A204.1 (cell line): ENCODE results near the gene DDR2.
"Not testable (repeated sequence)": the region's sequence is repeated elsewhere in the genome, so short reads cannot be mapped to it uniquely, and the experiment has no call there.

Experiments used
- FAIRE-seq: peaks from 2 replicates; lab custom pipeline; 2012; peaks lifted over from hg19 to GRCh38; lab: Jason Lieb, UNC

The DDR2 gene

DNA sequence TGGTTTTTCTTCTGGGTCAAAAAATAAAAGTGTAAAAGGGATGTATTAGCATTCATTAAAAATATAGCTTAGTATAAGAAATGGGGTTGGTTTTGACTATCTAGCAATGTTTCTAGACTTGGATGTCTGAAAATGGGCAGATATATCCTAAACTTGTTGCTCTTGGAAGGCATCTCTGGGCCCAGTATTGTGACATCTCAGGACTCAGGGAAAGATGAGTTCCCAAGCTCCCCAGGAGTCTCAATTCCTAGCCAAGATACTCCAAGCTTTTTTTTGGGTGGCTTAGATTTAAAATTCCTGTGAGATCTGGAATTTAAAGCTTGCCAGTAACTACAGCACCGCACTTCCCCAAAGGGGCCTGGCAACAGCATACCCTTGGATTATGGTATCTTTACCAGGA lies 146.8 kb downstream of the DDR2 start:
- FAIRE-seq: no peak

DNA sequence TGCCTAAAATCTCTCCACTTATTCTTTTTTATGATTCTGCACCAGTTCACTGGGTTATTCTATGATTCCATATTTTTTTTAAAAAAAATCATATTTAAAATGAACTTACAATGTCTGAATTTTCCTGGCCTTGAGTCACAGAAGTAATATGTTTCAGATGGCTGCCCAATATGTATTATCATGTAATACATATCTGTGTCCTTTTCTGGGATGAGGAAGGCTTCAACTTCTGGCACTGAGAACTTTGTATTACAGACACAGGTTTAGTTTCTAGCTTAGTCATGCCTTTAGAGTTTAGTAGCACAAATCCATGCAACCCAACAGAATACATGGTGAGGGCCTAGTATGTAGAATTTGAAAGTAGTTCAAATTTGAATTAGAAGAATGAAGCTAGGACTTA lies 150.4 kb downstream of the DDR2 start:
- FAIRE-seq: no peak

DNA sequence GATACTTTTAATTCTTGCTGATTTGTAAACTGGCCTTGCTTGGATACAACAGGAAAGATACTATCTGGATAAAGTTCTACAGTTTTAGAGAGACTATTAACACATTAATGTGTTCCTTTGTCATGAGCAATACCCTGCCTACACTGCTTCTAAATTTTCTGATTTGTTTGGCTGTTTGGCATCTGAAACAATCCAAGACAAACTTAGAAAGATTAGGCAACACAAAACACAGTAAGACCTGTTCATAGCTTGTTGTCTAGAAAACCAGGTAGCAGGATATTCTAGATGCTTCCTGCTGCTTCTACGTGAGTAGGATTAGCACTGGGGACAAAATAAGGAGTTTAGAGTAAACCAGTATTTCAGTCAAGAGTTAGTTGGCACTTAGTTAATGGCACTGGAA lies 152.7 kb downstream of the DDR2 start:
- FAIRE-seq: not testable (repeated sequence)

DNA sequence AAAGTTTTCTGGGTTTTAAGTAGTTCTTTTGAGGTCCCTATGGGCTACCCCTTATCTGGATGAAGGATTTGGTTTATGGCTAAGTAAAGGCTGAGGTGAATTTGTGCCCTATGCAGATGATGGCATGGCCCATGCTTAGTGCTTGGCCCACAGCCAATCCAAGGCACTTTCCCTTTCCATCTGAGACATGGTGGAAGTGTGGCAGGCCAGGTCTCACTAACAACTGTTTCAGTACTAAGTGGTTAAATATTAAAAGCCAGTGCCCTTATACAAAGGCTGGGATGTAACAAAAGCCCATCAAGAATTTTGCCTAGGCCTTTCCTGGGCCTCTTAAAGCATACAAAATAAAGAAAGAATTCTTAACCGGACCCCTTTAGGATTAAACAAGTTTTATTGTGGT lies 156.5 kb downstream of the DDR2 start:
- not testable (repeated sequence) for FAIRE-seq

DNA sequence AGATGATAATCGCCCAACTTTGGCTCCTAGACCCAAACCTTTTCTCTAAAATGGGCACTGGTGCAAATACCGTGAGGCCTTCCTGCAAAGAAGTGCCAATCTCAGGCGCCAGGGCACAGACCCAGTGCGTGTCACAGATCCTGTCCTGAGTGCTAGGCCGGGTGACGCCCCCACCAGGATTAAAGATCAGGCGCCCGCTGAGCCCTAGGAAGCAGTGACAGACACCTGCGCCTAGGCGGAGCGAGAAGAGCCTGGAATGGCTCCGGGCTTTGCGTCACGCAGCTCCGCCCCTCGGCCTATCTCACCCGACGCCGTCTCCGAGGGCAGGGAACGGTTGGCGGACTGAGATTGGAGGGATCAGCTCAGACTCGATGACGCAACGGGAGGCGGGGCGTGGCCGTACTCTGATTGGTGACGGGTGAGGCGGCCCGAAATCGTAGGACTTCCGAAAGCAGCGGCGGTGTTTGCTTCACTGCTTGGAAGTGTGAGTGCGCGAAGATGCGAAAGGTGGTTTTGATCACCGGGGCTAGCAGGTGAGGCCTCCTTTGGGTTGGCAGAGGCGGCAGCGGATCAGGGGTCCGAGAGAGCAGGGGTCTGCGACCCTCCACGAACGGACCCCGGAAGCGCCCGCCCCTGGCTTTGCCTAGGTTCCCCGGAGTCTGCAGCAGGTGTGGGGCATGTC lies 158.2 kb downstream of the DDR2 start, which contains the start of gene HSD17B7:
Gene HSD17B7 (plus strand): TSS at position 400 of the 682 bp plus-strand sequence. CDS start 99 bp downstream, at position 499.
- FAIRE-seq: peak; percentile 94

DNA sequence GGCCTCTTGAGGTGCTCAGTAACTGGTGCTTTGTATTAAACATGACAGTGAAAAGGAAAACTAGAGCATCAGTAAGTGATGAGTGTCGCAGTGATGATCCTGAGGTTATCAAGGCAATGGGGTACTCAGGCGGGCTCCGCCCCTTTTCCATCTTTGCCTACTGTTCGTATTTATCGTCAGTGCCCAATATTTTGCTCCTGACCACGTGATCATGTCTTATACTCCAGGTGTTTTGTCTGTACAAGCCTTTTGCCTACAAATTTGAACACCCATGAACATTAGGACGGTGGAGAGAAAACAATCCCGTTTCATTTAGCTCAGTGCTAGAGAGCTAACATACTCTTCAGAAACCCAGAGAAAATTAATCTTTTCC lies 158.7 kb downstream of the DDR2 start:
- not testable (repeated sequence) for FAIRE-seq

DNA sequence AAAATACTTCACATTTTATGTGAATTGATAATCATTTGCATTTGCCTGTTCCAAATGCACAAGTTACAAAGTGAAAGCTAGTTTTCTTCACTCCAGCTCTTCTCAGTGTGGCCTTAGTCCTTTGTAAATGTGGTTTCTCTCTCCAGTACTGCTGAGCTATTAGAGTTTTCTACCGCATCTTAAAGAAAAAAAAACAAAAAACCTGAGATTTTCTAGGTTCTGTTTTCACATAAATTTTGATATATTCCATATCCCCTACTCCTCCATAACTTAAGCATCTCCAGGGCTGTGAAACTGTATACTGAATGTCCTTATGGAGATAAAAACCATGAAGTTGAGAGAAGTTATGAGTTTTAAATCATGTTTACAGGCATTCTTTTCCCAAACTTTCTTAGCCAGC lies 162.0 kb downstream of the DDR2 start:
- not testable (repeated sequence) for FAIRE-seq

DNA sequence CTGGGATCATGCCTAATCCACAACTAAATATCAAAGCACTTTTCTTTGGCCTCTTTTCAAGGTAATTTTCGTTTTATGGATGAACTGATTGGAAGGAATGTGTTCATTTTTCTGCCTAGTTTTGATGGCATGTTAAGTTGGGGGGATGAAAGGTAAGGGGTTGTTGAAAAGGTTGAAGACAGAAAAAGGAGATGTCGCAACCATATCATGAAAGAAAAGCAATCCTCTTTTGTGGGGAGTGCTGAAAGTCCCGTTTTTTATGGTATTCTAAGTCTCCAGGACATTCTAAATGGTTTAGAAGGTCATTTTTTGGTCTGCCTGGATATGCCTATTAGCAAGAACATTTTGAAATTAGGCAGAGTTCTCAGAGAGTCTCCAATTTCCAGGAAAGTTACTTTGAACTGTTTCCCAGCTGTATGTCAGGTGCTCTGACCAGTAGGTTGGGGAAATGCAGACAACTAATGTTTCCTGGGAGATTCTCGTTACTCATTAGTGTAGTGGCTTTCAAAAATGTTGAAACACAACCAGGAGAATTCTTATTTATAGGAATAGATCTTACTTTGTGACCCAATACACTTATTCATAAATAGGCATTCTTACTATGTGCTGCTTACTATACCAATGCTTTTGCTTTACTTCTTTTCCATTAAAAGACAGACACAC lies 164.5 kb downstream of the DDR2 start:
- not testable (repeated sequence) for FAIRE-seq

DNA sequence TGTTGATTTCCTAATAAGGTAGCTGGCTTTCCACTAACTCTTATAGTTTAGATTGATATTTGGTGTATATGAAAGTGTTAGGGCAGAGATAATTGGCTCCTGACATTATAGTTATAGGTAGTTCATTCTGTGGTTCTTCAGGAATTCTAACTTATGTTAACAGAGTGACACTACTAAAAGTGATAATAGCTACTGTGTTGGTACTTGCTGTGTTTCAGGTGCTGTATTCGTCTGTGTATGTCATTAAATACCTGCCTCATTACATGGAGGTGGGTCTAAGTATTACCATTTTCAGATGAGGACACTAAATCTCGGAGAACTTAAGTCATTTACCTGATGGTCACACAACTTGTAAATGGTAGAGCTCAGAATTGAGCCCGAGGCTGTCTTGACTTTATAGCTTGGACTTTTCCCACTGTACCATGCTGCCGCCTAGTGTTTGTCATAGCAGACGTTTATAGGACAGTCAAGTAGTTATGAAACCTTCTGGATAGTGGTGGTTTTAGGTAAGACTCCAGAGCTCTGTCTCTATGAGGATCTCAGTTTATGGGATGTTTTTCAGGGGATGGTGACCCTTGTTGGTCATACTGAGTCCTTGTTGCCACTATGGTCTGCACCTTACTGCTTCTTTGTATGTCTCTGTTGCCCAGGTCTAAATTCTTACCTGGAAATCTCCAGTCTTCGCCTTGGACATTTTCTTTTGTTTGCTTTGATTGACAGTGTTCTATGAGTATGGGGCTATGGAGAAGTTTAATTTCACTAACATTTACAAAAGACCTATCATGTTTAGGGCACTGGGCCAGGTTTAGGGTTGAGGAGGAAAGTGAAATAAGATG lies 167.9 kb downstream of the DDR2 start:
- peak; percentile 96 for FAIRE-seq

DNA sequence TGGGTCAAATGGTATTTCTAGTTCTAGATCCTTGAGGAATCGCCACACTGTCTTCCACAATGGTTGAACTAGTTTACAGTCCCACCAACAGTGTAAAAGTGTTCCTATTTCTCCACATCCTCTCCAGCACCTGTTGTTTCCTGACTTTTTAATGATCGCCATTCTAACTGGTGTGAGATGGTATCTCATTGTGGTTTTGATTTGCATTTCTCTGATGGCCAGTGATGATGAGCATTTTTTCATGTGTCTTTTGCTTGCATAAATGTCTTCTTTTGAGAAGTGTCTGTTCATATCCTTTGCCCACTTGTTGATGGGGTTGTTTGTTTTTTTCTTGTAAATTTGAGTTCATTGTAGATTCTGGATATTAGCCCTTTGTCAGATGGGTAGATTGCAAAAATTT lies 175.2 kb downstream of the DDR2 start:
- not testable (repeated sequence) for FAIRE-seq

DNA sequence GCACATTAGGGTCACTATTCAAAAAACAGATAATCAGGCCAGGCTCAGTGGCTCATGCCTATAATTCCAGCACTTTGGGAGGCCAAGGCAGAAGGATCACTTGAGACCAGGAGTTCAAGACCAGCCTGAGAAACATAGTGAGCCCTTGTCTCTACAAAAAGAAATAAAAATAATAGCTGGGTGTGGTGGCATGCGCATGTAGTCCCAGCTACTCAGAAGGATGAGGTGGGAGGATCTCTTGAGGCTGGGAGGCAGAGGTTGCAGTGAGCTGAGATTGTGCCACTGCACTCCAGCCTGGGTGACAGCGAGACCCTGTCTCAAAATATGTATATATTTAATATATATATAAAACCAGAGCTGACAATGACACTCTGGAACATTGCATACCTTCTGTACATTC lies 180.1 kb downstream of the DDR2 start:
- not testable (repeated sequence) for FAIRE-seq

DNA sequence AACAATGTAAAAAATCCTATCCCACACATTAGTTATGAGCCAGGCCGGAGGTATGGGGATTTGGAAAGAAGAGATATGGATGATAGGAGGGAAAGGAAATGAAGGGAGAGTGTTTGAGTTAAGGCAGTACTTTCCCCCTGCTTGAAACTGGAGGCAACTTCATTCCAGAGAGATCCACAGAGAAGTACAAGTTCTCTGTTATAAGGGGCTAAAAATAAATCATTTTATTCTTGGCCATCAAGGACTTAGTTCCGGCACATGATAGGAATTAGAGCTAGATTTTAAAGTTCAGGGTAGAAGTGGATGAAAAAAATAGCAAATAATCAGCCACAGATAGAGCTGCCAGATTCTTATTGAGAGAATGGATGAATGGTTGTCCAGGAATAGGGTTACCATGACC lies 185.9 kb downstream of the DDR2 start:
- FAIRE-seq: not testable (repeated sequence)

DNA sequence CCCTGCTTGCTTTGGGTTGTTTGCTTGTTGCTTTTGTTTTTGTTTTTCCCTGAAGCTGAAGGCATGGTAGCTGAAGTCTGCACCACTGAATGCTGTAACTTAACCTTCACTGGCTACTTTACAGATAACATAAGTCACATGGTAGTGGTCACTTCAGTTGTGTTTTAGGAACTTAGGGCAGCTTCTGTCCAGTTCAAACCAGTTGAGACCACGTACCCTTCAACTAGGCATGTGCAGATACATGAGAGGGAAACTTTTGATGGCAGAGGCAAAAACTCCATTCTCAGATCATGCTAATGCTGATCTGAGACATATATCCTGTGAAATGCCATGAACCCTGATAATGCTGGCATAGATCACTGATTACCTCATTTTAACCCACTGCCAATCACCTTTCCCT lies 186.4 kb downstream of the DDR2 start:
- FAIRE-seq: not testable (repeated sequence)

DNA sequence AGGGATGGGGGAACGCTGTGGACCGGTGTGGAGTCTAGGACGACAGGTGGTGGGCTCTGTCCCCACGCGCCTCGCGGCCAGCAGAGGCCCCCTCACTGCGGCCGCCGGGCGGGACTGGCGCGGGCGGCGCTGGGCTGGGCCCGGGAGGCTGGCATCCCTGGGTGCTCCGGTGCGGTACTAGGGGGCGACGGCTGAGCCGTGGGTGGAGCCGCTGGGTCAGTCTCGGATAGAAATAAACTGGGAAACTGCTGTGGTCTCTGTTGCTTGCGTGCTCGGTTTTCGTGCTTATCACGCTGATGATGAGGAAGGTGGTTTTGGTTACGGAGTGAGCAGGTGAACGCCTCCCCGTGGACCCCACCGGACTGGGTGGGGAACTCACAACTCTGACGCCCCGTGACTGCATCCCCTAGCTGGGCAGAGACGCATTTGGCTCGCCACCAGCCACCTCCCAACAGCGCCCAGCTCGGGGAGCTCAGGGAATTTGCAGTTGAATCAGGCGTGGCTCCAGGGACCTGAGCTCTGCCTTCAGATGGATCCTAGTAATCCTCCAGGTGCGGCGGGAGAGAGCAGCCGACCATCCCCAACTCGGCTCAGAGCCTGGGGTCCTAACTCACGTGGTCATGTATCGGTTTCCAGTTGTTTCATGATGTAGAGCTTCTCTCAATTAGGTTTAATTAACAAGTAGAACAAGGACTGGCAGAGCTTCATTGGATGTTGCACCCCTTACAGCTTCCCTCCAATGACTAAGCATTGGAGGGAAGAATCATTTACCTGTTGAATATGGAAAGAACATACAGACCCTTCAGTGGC lies 190.3 kb downstream of the DDR2 start:
- no peak for FAIRE-seq

DNA sequence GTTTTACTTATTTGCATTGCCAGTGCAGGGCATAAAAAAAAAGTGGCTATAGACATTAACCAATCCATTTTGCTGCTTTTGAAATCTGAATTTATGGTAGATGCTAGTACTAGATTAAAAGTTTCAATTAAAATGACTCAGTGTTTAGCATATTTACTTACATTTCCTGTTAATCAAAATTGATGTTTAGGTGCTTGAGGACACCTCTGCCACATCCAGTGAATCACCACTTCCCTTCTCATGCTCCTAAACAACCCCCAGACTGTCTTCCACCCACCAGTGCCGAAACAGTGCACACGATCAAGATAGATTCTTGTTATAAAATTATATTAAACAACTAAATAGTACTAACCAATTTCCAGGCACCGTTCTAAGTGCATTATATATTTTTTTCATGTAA lies 191.0 kb downstream of the DDR2 start:
- no peak for FAIRE-seq

DNA sequence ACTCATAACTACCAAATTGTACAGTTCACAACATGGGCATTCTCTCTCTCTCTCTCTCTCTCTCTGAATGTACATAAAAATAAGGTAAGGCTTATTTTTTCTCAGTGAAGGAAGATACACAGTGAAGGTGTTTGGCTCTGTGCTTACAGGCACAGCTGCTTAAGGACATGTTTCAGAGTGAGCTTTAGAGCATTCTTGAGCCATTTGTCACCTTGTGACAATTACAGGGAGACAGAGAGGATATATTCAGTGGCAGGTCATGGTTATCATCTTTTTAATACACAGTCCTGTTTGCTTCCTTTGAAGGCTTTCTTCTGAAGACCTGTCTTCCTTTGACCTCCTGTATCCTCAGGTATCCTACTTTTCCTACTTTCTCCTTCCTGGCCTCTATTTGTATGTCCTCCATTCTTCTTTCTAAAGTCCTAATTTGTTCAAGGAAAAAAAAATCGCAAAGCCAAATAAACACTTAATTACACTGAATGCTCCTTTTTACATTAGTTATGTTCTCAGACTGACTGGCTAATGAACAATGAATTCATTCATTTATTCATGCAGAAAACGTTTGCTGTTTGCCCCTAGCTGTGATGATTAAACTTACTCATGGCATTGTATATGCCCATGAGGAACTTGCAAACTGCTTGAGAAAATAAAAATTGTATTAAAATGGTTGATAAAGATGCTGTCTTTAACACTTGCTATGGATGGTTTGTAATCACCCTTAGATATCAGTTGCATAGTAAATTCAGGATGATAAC lies 191.7 kb downstream of the DDR2 start:
- FAIRE-seq: no peak

DNA sequence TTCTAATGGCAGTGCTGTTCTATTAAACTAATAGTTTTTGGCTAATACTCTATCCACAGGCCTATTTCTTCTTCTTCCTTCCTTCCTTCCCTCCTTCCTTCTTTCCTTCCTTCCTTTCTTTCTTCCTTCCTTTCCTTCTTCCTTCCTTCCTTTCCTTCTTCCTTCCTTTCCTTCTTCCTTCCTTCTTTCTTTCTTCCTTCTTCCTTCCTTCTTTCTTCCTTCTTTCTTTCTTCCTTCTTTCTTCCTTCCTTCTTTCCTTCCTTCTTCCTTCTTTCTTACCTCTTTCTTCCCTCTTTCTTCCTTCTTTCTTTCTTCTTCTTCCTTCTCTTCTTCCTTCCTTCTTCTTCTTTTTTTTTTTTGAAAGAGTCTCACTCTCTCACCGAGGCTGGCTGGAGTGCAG lies 197.0 kb downstream of the DDR2 start:
- no peak for FAIRE-seq

DNA sequence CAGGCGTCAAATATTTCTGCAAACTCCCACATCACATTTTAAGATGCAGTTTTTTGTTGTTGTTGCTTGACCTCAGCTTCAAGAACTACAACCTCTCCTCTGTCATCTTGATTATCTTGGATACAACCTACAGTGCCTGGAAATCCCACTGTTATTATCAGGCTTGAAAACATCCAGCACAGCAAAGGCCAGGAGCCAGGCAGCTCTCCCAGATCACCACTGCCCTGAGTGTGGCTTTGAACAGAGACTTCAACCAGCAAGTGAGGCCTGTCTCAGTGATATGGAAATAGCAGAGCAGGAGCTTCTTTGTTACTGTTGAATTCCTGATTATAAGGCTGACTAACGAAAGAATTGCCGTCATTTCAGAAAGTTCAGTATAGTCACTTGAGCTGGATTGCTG lies 200.2 kb downstream of the DDR2 start:
- no peak for FAIRE-seq

DNA sequence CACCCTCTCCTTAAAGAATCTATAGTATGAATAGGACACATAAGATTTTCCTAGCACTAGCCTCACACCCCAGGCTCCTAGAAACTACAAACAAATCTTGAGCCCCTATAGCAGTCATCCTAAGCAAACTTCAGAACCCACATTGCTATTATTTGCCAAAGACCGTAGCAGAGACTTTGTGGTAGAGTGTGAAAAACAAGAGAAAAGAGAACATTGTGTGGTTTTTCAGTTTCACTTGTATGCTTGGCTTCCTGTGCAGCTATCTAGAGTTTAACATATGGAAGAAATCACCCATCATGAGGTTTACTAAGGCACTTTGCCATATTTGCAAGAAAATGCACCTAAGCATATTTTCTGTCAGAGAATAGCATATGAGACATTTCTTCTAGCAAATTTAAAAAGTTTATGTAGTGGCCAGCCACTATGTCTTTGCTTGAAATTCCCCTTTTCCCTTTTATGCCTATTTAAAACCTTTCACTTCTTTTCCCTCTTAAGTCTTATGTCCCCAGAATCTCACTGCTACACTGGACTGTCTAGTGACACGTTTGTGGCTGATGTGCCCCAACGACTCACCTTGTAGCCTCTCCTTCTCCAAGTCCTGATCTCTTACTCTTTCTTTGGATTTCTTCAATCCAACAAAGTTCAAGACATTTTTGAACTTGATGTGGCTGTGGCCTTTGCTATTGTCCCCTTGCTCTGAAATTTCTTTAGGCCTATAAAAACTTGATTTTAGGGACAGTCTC lies 203.1 kb downstream of the DDR2 start:
- no peak for FAIRE-seq
